ENCODE data around the gene GAS2L2. TPM values are rescaled to one million over a fixed set of nuclear protein-coding genes. Genes with fewer than 3 reads are reported as not detected.

Gene GAS2L2
- total RNA-seq, 2 donors from 2014 or later, result 0.16 TPM; not detected in 1

- no peak for ATAC-seq
- Mint-ChIP-seq H3K27ac (no peak overlapping the region), H3K36me3 (no peaks in the 10 kb centered on the region), H3K9me3 (no peaks in the 10 kb centered on the region)
- no peak for DNase-seq (ENCODE audit: low spot score in 2 of 2)
These were observed 12.8 kb downstream of the GAS2L2 start for GRCh38 chr17:35740216-35740615.

GRCh38 chr17:35738519-35739133 lies 14.4 kb downstream of the GAS2L2 start:
- DNase-seq (ENCODE audit: low spot score in 2 of 2) (no peak), ATAC-seq (no peak)
- no peaks in the 10 kb centered on the region for H3K9me3 Mint-ChIP-seq
- no peak overlapping the region for H3K27ac Mint-ChIP-seq
- no peaks in the 10 kb centered on the region for H3K36me3 Mint-ChIP-seq

GRCh38 chr17:35736236-35736635 lies 16.8 kb downstream of the GAS2L2 start:
- ATAC-seq (no peak), DNase-seq (ENCODE audit: low spot score in 2 of 2) (no peak)
- Mint-ChIP-seq H3K27ac (no peak overlapping the region), H3K36me3 (no peaks in the 10 kb centered on the region), H3K9me3 (no peaks in the 10 kb centered on the region)

GRCh38 chr17:35735036-35735805 lies 17.8 kb downstream of the GAS2L2 start:
- H3K27ac Mint-ChIP-seq, result no peak overlapping the region
- H3K9me3 Mint-ChIP-seq, result no peaks in the 10 kb centered on the region
- ATAC-seq (no peak), DNase-seq (ENCODE audit: low spot score in 2 of 2) (no peak)
- no peaks in the 10 kb centered on the region for H3K36me3 Mint-ChIP-seq

GRCh38 chr17:35734396-35734795 lies 18.6 kb downstream of the GAS2L2 start:
- Mint-ChIP-seq H3K9me3 (no peaks in the 10 kb centered on the region), H3K36me3 (no peaks in the 10 kb centered on the region), H3K27ac (no peak overlapping the region)
- ATAC-seq (no peak), DNase-seq (ENCODE audit: low spot score in 2 of 2) (no peak)

- ATAC-seq, result no peak
- H3K36me3 Mint-ChIP-seq, result no peaks in the 10 kb centered on the region
- no peak overlapping the region for H3K27ac Mint-ChIP-seq
- no peak for DNase-seq (ENCODE audit: low spot score in 2 of 2)
- no peaks in the 10 kb centered on the region for H3K9me3 Mint-ChIP-seq
These were observed 19.7 kb downstream of the GAS2L2 start for GRCh38 chr17:35733366-35733765.

GRCh38 chr17:35732806-35733136 lies 20.3 kb downstream of the GAS2L2 start:
- H3K9me3 Mint-ChIP-seq, result no peaks in the 10 kb centered on the region
- H3K36me3 Mint-ChIP-seq, result no peaks in the 10 kb centered on the region
- ATAC-seq, result no peak
- DNase-seq (ENCODE audit: low spot score in 2 of 2), result no peak
- peak overlapping the region in 1 of 2 donors; percentile 22 for H3K27ac Mint-ChIP-seq

- DNase-seq (ENCODE audit: low spot score in 2 of 2) (no peak), ATAC-seq (no peak)
- Mint-ChIP-seq H3K9me3 (no peaks in the 10 kb centered on the region), H3K36me3 (no peaks in the 10 kb centered on the region), H3K27ac (peak overlapping the region in 1 of 2 donors; percentile 22)
These were observed 20.9 kb downstream of the GAS2L2 start for GRCh38 chr17:35731917-35732805.

GRCh38 chr17:35731239-35731916 lies 21.7 kb downstream of the GAS2L2 start, which contains the start of gene RASL10B:
Gene RASL10B, plus strand, starts transcription at chr17:35731639. Its CDS starts 3,546 bp downstream, at chr17:35735185.
- Mint-ChIP-seq H3K9me3 (no peaks in the 10 kb centered on the region), H3K27ac (peak within 1 kb of the TSS in 1 of 2 donors; percentile 58), H3K36me3 (no peaks in the 10 kb centered on the region)
- peak; percentile 54 to 76 for ATAC-seq
- DNase-seq (ENCODE audit: low spot score in 2 of 2), result peak in 1 of 2 donors; percentile 54

- Mint-ChIP-seq H3K9me3 (no peaks in the 10 kb centered on the region), H3K36me3 (no peaks in the 10 kb centered on the region), H3K27ac (peak overlapping the region in 1 of 2 donors; percentile 58)
- DNase-seq (ENCODE audit: low spot score in 2 of 2) (no peak), ATAC-seq (peak; percentile 37 to 44)
These were observed 22.5 kb downstream of the GAS2L2 start for GRCh38 chr17:35730400-35731005.

GRCh38 chr17:35729405-35729833 lies 23.6 kb downstream of the GAS2L2 start:
- Mint-ChIP-seq H3K9me3 (no peaks in the 10 kb centered on the region), H3K36me3 (no peaks in the 10 kb centered on the region), H3K27ac (no peak overlapping the region)
- ATAC-seq, result no peak
- DNase-seq (ENCODE audit: low spot score in 2 of 2), result no peak

- H3K36me3 Mint-ChIP-seq, result no peaks in the 10 kb centered on the region
- DNase-seq (ENCODE audit: low spot score in 2 of 2) (no peak), ATAC-seq (no peak)
- peak overlapping the region in 1 of 2 donors; percentile 38 for H3K27ac Mint-ChIP-seq
- H3K9me3 Mint-ChIP-seq, result no peaks in the 10 kb centered on the region
These were observed 24.5 kb downstream of the GAS2L2 start for GRCh38 chr17:35728551-35728950.

GRCh38 chr17:35727635-35728034 lies 25.4 kb downstream of the GAS2L2 start:
- H3K36me3 Mint-ChIP-seq, result no peaks in the 10 kb centered on the region
- H3K27ac Mint-ChIP-seq, result peak overlapping the region in 1 of 2 donors; percentile 26
- no peak for DNase-seq (ENCODE audit: low spot score in 2 of 2)
- H3K9me3 Mint-ChIP-seq, result no peaks in the 10 kb centered on the region
- no peak for ATAC-seq

- ATAC-seq (no peak), DNase-seq (ENCODE audit: low spot score in 2 of 2) (no peak)
- Mint-ChIP-seq H3K36me3 (no peaks in the 10 kb centered on the region), H3K9me3 (no peaks in the 10 kb centered on the region), H3K27ac (no peak overlapping the region)
These were observed 26.0 kb downstream of the GAS2L2 start for GRCh38 chr17:35726953-35727460.

GRCh38 chr17:35726127-35726952 lies 26.7 kb downstream of the GAS2L2 start:
- H3K9me3 Mint-ChIP-seq, result no peaks in the 10 kb centered on the region
- DNase-seq (ENCODE audit: low spot score in 2 of 2), result no peak
- no peak for ATAC-seq
- H3K36me3 Mint-ChIP-seq, result no peaks in the 10 kb centered on the region
- no peak overlapping the region for H3K27ac Mint-ChIP-seq

All from activated naive CD4-positive, alpha-beta T cell treated with anti-CD3 and anti-CD28 coated beads, Interleukin-2, amount 50 U/mL, for 72 hours (primary cell).